ENCODE results near the gene ZC3H4. TPM values are rescaled to one million over a fixed set of nuclear protein-coding genes. Genes with fewer than 3 reads are reported as not detected.
A peak's percentile ranks its signal among the peaks of the same experiment; 100 is the strongest.
"Not testable (repeated sequence)": the region's sequence is repeated elsewhere in the genome, so short reads cannot be mapped to it uniquely, and the experiment has no call there.

ZC3H4 gene
- total RNA-seq, 1 experiment from 2014 or later, result 41.8 TPM

DNA sequence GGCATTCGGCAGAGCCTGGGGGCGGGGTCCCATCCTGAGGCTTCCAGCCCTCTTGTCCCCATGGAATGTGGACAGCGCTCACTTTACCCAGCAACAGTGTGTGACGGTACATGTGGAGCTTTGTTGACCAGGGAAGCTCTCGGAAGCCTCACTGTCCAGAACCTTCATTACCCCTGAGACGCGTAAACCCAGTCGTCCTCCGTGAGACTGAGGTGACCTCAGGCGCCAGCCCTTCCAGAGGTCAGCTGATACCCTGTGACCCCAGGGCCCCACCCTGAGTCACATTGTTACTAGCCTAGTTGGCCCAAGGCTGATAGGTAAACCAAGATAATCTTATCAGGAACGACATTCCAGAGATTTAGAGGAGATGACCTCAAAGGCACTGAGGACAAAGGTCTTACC is 55.0 kb downstream of the ZC3H4 start:
- ChIA-PET CTCF (no interaction called here), POLR2A (interaction anchor here (1.2 kb wide), 1 partner anchor 22 kb away, joined by 5 read pairs; no protein-coding TSS in a partner anchor)
- H3K27me3 Mint-ChIP-seq (ENCODE audit: insufficient read depth, unreplicated experiment), result peaks cover 8% of the 10 kb centered on the region
- no peak overlapping the region for H3K4me3 Mint-ChIP-seq (ENCODE audit: unreplicated experiment)
- no peaks in the 10 kb centered on the region for H3K9me3 Mint-ChIP-seq (ENCODE audit: unreplicated experiment)
- TF ChIP-seq, protein P1, sequence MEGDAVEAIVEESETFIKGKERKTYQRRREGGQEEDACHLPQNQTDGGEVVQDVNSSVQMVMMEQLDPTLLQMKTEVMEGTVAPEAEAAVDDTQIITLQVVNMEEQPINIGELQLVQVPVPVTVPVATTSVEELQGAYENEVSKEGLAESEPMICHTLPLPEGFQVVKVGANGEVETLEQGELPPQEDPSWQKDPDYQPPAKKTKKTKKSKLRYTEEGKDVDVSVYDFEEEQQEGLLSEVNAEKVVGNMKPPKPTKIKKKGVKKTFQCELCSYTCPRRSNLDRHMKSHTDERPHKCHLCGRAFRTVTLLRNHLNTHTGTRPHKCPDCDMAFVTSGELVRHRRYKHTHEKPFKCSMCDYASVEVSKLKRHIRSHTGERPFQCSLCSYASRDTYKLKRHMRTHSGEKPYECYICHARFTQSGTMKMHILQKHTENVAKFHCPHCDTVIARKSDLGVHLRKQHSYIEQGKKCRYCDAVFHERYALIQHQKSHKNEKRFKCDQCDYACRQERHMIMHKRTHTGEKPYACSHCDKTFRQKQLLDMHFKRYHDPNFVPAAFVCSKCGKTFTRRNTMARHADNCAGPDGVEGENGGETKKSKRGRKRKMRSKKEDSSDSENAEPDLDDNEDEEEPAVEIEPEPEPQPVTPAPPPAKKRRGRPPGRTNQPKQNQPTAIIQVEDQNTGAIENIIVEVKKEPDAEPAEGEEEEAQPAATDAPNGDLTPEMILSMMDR (IDR thresholded peaks at IDR 0.05; ENCODE audit: unreplicated experiment), result no peak
- no peak overlapping the region for H3K27ac Mint-ChIP-seq (ENCODE audit: low read depth, unreplicated experiment)
- H3K36me3 Mint-ChIP-seq (ENCODE audit: insufficient read depth, unreplicated experiment), result peaks cover 7% of the 10 kb centered on the region
- DNase-seq (ENCODE audit: unreplicated experiment), result no peak
- no TSS peak for BruUV-seq (replicated peaks)
- intact Hi-C loops (cut with micrococcal nuclease), result no loop called here
- peaks cover 4% of the 10 kb centered on the region for H3K4me1 Mint-ChIP-seq (ENCODE audit: insufficient read depth, unreplicated experiment)

- Mint-ChIP-seq H3K9me3 (ENCODE audit: unreplicated experiment) (no peaks in the 10 kb centered on the region), H3K27me3 (ENCODE audit: insufficient read depth, unreplicated experiment) (peaks cover 11% of the 10 kb centered on the region), H3K4me3 (ENCODE audit: unreplicated experiment) (no peak overlapping the region), H3K36me3 (ENCODE audit: insufficient read depth, unreplicated experiment) (no peaks in the 10 kb centered on the region), H3K27ac (ENCODE audit: low read depth, unreplicated experiment) (no peak overlapping the region), H3K4me1 (ENCODE audit: insufficient read depth, unreplicated experiment) (peaks cover 4% of the 10 kb centered on the region)
- intact Hi-C loops (cut with micrococcal nuclease), result no loop called here
- POLR2A ChIA-PET, result no interaction called here
- no peak for DNase-seq (ENCODE audit: unreplicated experiment)
- TF ChIP-seq, protein P1 (IDR thresholded peaks at IDR 0.05; ENCODE audit: unreplicated experiment), result no peak
- no TSS peak for BruUV-seq (replicated peaks)
- CTCF ChIA-PET, result interaction anchor here (0.6 kb wide), 1 partner anchor 70 kb away, joined by 3 read pairs; no protein-coding TSS in a partner anchor
Observed at GRCh38 chr19:47057328-47057727, 56.2 kb downstream of the ZC3H4 start.

- H3K9me3 Mint-ChIP-seq (ENCODE audit: unreplicated experiment), result no peaks in the 10 kb centered on the region
- BruUV-seq (replicated peaks), result no TSS peak
- H3K27ac Mint-ChIP-seq (ENCODE audit: low read depth, unreplicated experiment), result no peak overlapping the region
- TF ChIP-seq, protein P1 (IDR thresholded peaks at IDR 0.05; ENCODE audit: unreplicated experiment), result no peak
- intact Hi-C loops (cut with micrococcal nuclease), result no loop called here
- ChIA-PET POLR2A (no interaction called here), CTCF (interaction anchor here (0.7 kb wide), 1 partner anchor 23 kb away, joined by 3 read pairs; no protein-coding TSS in a partner anchor)
- DNase-seq (ENCODE audit: unreplicated experiment), result no peak
- H3K4me1 Mint-ChIP-seq (ENCODE audit: insufficient read depth, unreplicated experiment), result peaks cover 4% of the 10 kb centered on the region
- H3K4me3 Mint-ChIP-seq (ENCODE audit: unreplicated experiment), result no peak overlapping the region
- no peaks in the 10 kb centered on the region for H3K36me3 Mint-ChIP-seq (ENCODE audit: insufficient read depth, unreplicated experiment)
- peaks cover 11% of the 10 kb centered on the region for H3K27me3 Mint-ChIP-seq (ENCODE audit: insufficient read depth, unreplicated experiment)
Observed at GRCh38 chr19:47056411-47056810, 57.2 kb downstream of the ZC3H4 start.

DNA sequence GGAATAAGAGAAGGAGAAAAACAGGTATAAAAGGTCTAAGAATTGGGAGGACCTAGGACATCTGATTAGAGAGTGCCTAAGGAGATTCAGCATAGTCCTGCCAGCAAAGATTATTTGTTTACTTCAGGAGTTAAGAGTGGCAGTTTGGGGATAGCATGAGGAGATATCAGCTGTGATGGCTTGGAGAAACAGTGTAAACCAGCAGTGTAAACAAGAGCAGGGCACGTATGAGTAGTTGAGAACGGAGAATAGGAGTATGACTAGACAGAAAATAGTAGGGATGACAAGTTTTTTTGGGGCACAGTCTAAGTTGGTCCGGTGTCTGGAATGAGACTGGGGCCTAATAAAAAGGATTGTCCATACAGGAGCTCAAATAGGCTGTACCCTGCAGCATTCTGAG is 63.0 kb downstream of the ZC3H4 start:
- H3K4me3 Mint-ChIP-seq (ENCODE audit: unreplicated experiment); H3K27ac Mint-ChIP-seq (ENCODE audit: low read depth, unreplicated experiment); H3K36me3 Mint-ChIP-seq (ENCODE audit: insufficient read depth, unreplicated experiment); H3K4me1 Mint-ChIP-seq (ENCODE audit: insufficient read depth, unreplicated experiment); POLR2A ChIA-PET; intact Hi-C loops (cut with micrococcal nuclease); BruUV-seq (replicated peaks); CTCF ChIA-PET; H3K9me3 Mint-ChIP-seq (ENCODE audit: unreplicated experiment); DNase-seq (ENCODE audit: unreplicated experiment): not testable (repeated sequence)
- peaks cover 11% of the 10 kb centered on the region for H3K27me3 Mint-ChIP-seq (ENCODE audit: insufficient read depth, unreplicated experiment)

GRCh38 chr19:47049307-47049700 is 64.3 kb downstream of the ZC3H4 start:
- CTCF ChIA-PET, result interaction anchor here (0.6 kb wide), 1 partner anchor 62 kb away, joined by 3 read pairs; no protein-coding TSS in a partner anchor
- no peak overlapping the region for H3K27ac Mint-ChIP-seq (ENCODE audit: low read depth, unreplicated experiment)
- intact Hi-C loops (cut with micrococcal nuclease), result no loop called here

More at GRCh38 chr19:47049307-47049700, 64.3 kb downstream of the ZC3H4 start:
- Mint-ChIP-seq H3K4me1 (ENCODE audit: insufficient read depth, unreplicated experiment) (peaks cover 6% of the 10 kb centered on the region), H3K4me3 (ENCODE audit: unreplicated experiment) (peak overlapping the region; percentile 86), H3K9me3 (ENCODE audit: unreplicated experiment) (no peaks in the 10 kb centered on the region), H3K36me3 (ENCODE audit: insufficient read depth, unreplicated experiment) (no peaks in the 10 kb centered on the region), H3K27me3 (ENCODE audit: insufficient read depth, unreplicated experiment) (peaks cover 10% of the 10 kb centered on the region)
- DNase-seq (ENCODE audit: unreplicated experiment), result peak; percentile 32
- POLR2A ChIA-PET, result interaction anchor here (0.6 to 2.4 kb wide), 3 partner anchors 63 to 82 kb away, joined by 3 to 7 read pairs (median 6); partner anchors contain the start of gene ZC3H4
- no TSS peak for BruUV-seq (replicated peaks)
- TF ChIP-seq, protein P1 (IDR thresholded peaks at IDR 0.05; ENCODE audit: unreplicated experiment), result no peak

Data from MCF 10A (cell line).